Measurements from ENCODE around the gene PACC1.
"Not testable (repeated sequence)": the region's sequence is repeated elsewhere in the genome, so short reads cannot be mapped to it uniquely, and the experiment has no call there.

PACC1 gene

GRCh38 chr1:212396638-212397037 lies 18.0 kb downstream of the PACC1 start:
- no peak for DNase-seq (ENCODE audit: low read depth in 2 of 2)

- not testable (repeated sequence) for DNase-seq (ENCODE audit: low read depth in 2 of 2)
These were observed 18.8 kb downstream of the PACC1 start for GRCh38 chr1:212395678-212396437.

- no peak for DNase-seq (ENCODE audit: low read depth in 2 of 2)
These were observed 25.5 kb downstream of the PACC1 start for GRCh38 chr1:212388985-212389716.

- no peak for DNase-seq (ENCODE audit: low read depth in 2 of 2)
These were observed 28.7 kb downstream of the PACC1 start for GRCh38 chr1:212386029-212386428.

- no peak for DNase-seq (ENCODE audit: low read depth in 2 of 2)
These were observed 33.2 kb downstream of the PACC1 start for GRCh38 chr1:212381397-212382035.

- DNase-seq (ENCODE audit: low read depth in 2 of 2): no peak
These were observed 35.3 kb downstream of the PACC1 start for GRCh38 chr1:212379366-212379765.

- no peak for DNase-seq (ENCODE audit: low read depth in 2 of 2)
These were observed 37.0 kb downstream of the PACC1 start for GRCh38 chr1:212377644-212378043.

- no peak for DNase-seq (ENCODE audit: low read depth in 2 of 2)
These were observed 38.7 kb downstream of the PACC1 start for GRCh38 chr1:212375986-212376385.

GRCh38 chr1:212368073-212368484 lies 46.6 kb downstream of the PACC1 start:
- peak; percentile 17 to 33 for DNase-seq (ENCODE audit: low read depth in 2 of 2)

GRCh38 chr1:212367474-212368072 lies 47.1 kb downstream of the PACC1 start:
- DNase-seq (ENCODE audit: low read depth in 2 of 2): no peak

GRCh38 chr1:212366901-212367300 lies 47.8 kb downstream of the PACC1 start:
- DNase-seq (ENCODE audit: low read depth in 2 of 2): no peak

- DNase-seq (ENCODE audit: low read depth in 2 of 2): no peak
These were observed 49.7 kb downstream of the PACC1 start for GRCh38 chr1:212364985-212365384.

- no peak for DNase-seq (ENCODE audit: low read depth in 2 of 2)
These were observed 54.7 kb downstream of the PACC1 start for GRCh38 chr1:212359794-212360479.

- no peak for DNase-seq (ENCODE audit: low read depth in 2 of 2)
These were observed 59.3 kb downstream of the PACC1 start for GRCh38 chr1:212355230-212355969.

- DNase-seq (ENCODE audit: low read depth in 2 of 2): no peak
These were observed 60.2 kb downstream of the PACC1 start for GRCh38 chr1:212354464-212354863.

- DNase-seq (ENCODE audit: low read depth in 2 of 2): no peak
These were observed 61.5 kb downstream of the PACC1 start for GRCh38 chr1:212353181-212353580.

GRCh38 chr1:212351588-212352362 lies 62.9 kb downstream of the PACC1 start:
- DNase-seq (ENCODE audit: low read depth in 2 of 2): no peak

GRCh38 chr1:212346601-212347000 lies 68.1 kb downstream of the PACC1 start:
- DNase-seq (ENCODE audit: low read depth in 2 of 2): no peak

GRCh38 chr1:212344905-212345304 lies 69.8 kb downstream of the PACC1 start:
- DNase-seq (ENCODE audit: low read depth in 2 of 2): no peak

- no peak for DNase-seq (ENCODE audit: low read depth in 2 of 2)
These were observed 73.6 kb downstream of the PACC1 start for GRCh38 chr1:212341090-212341489.
